GM12892 (cell line): ENCODE data around the gene KIAA1549.

Experiments used
- POLR2A ChIP-seq: IDR thresholded peaks from 2 replicates; pipeline ENCODE4 v1.6.1; 2011; ENCODE audit warnings: low read depth, low read length, control low read depth
- POLR2AphosphoS5 ChIP-seq: IDR thresholded peaks from 2 replicates; pipeline ENCODE4 v1.6.1; 2011; ENCODE audit warnings: low read depth, low read length, control low read depth

- no peak for TF ChIP-seq POLR2A
- no peak for TF ChIP-seq POLR2AphosphoS5
These were observed 93.1 kb downstream of the KIAA1549 start for GRCh38 chr7:138887872-138888656.
